ENCODE measurements around the gene EXOSC5. TPM values are rescaled to one million over a fixed set of nuclear protein-coding genes. Genes with fewer than 3 reads are reported as not detected.

EXOSC5 gene
- polyA plus RNA-seq, 1 experiment = 7.8 TPM

GRCh38 chr19:41344162-41344561 is 53.0 kb downstream of the EXOSC5 start:
- Histone ChIP-seq H3K27me3 (ENCODE audit: control insufficient read depth, insufficient read depth, low read length) (no peaks in the 10 kb centered on the region), H3K9me3 (ENCODE audit: control insufficient read depth, insufficient read depth, low read length) (no peaks in the 10 kb centered on the region; the same call in 1 of the 2 replicates), H3K27ac (ENCODE audit: low read depth, low read length) (no peak overlapping the region), H3K4me3 (ENCODE audit: low read depth, low read length) (no peak overlapping the region)
- CTCF ChIA-PET = no interaction called here
- POLR2A ChIA-PET = no interaction called here
- no peak for TF ChIP-seq CTCF (IDR thresholded peaks at IDR 0.05; ENCODE audit: low read depth, low read length)
- DNase-seq (ENCODE audit: low read depth, low spot score) = no peak

- no peak for TF ChIP-seq CTCF (IDR thresholded peaks at IDR 0.05; ENCODE audit: low read depth, low read length)
- no peaks in the 10 kb centered on the region for H3K27me3 ChIP-seq (ENCODE audit: control insufficient read depth, insufficient read depth, low read length)
- ChIA-PET CTCF (interaction anchor here (0.6 to 1.4 kb wide), 3 partner anchors 10 to 20 kb away, joined by 3 to 4 read pairs (median 3); no protein-coding TSS in a partner anchor), POLR2A (interaction anchor here (0.8 kb wide), 1 partner anchor 11 kb away, joined by 7 read pairs; no protein-coding TSS in a partner anchor)
- no peak for DNase-seq (ENCODE audit: low read depth, low spot score)
- H3K27ac ChIP-seq (ENCODE audit: low read depth, low read length) = no peak overlapping the region
- no peaks in the 10 kb centered on the region; the same call in 1 of the 2 replicates for H3K9me3 ChIP-seq (ENCODE audit: control insufficient read depth, insufficient read depth, low read length)
- H3K4me3 ChIP-seq (ENCODE audit: low read depth, low read length) = no peak overlapping the region
These were observed 55.3 kb downstream of the EXOSC5 start for GRCh38 chr19:41341669-41342490.

GRCh38 chr19:41339936-41340335 is 57.2 kb downstream of the EXOSC5 start:
- H3K4me3 ChIP-seq (ENCODE audit: low read depth, low read length) = no peak overlapping the region
- no peaks in the 10 kb centered on the region; the same call in 1 of the 2 replicates for H3K9me3 ChIP-seq (ENCODE audit: control insufficient read depth, insufficient read depth, low read length)
- DNase-seq (ENCODE audit: low read depth, low spot score) = no peak
- TF ChIP-seq CTCF (IDR thresholded peaks at IDR 0.05; ENCODE audit: low read depth, low read length) = no peak
- ChIA-PET POLR2A (no interaction called here), CTCF (no interaction called here)
- no peak overlapping the region for H3K27ac ChIP-seq (ENCODE audit: low read depth, low read length)
- no peaks in the 10 kb centered on the region for H3K27me3 ChIP-seq (ENCODE audit: control insufficient read depth, insufficient read depth, low read length)

Small RNA genes within 50 kb of the gene (small RNA-seq; reads per million reads assigned to genes)
- not detected for gene RF00017 (ENCODE audit: insufficient read length, low read depth)

Other genes starting within 250 kb of the EXOSC5 start
- gene CYP2S1, start 204.1 kb downstream of the EXOSC5 start, polyA plus RNA-seq (2011; rRNA removed) = 0.73 and 2.5 TPM in 2 replicates
- gene AXL, start 178.1 kb downstream of the EXOSC5 start, polyA plus RNA-seq (2011; rRNA removed) = 210 and 212 TPM in 2 replicates
- gene HNRNPUL1, start 133.0 kb downstream of the EXOSC5 start, polyA plus RNA-seq (2011; rRNA removed) = 42.3 and 56.3 TPM in 2 replicates
- gene CCDC97, start 87.2 kb downstream of the EXOSC5 start, polyA plus RNA-seq (2011; rRNA removed) = 8.5 and 9.3 TPM in 2 replicates
- 4.9 and 11.2 TPM in 2 replicates for gene TGFB1, start 43.4 kb downstream of the EXOSC5 start, polyA plus RNA-seq (2011; rRNA removed)
- gene B9D2, start 33.2 kb downstream of the EXOSC5 start, polyA plus RNA-seq (2011; rRNA removed) = 3.9 and 5.1 TPM in 2 replicates
- 5.2 and 6.3 TPM in 2 replicates for gene TMEM91, start 20.8 kb downstream of the EXOSC5 start, polyA plus RNA-seq (2011; rRNA removed)
- 10.8 and 15.3 TPM in 2 replicates for gene BCKDHA, start 459 bp upstream of the EXOSC5 start, polyA plus RNA-seq (2011; rRNA removed)
- 0.14 and 0.29 TPM in 2 replicates for gene B3GNT8, start 30.0 kb upstream of the EXOSC5 start, polyA plus RNA-seq (2011; rRNA removed)
- gene DMAC2, start 42.6 kb upstream of the EXOSC5 start, polyA plus RNA-seq (2011; rRNA removed) = 58.2 and 64.7 TPM in 2 replicates
- not detected in 2 replicates for gene ERICH4, start 45.8 kb upstream of the EXOSC5 start, polyA plus RNA-seq (2011; rRNA removed)
- gene CEACAM21, start 178.8 kb upstream of the EXOSC5 start, polyA plus RNA-seq (2011; rRNA removed) = not detected in 2 replicates
- gene CEACAM4, start 229.7 kb upstream of the EXOSC5 start, polyA plus RNA-seq (2011; rRNA removed) = not detected in 2 replicates